GM18505 (cell line): ENCODE data around the gene TSNAX.
"Not testable (repeated sequence)": the region's sequence is repeated elsewhere in the genome, so short reads cannot be mapped to it uniquely, and the experiment has no call there.

ENCODE experiments used
- ATAC-seq: cut with Tn5 transposase; IDR thresholded peaks from one replicate; pipeline ENCODE4 v1.9.1; 2021; ENCODE audit not compliant: unreplicated experiment
- POLR2A ChIP-seq: IDR thresholded peaks from 4 replicates; pipeline ENCODE4 v1.6.1; 2011; ENCODE audit warnings: borderline replicate concordance; ENCODE audit not compliant: insufficient read depth, insufficient read length; ENCODE audit errors: extremely low read depth

The TSNAX gene

GRCh38 chr1:231563247-231563646 lies 34.8 kb downstream of the TSNAX start:
- no peak for ATAC-seq
- no peak for TF ChIP-seq POLR2A

GRCh38 chr1:231564373-231564772 lies 35.9 kb downstream of the TSNAX start:
- TF ChIP-seq POLR2A: no peak
- ATAC-seq: no peak

GRCh38 chr1:231566496-231566895 lies 38.0 kb downstream of the TSNAX start:
- TF ChIP-seq POLR2A: no peak

GRCh38 chr1:231570262-231570661 lies 41.8 kb downstream of the TSNAX start:
- ATAC-seq: not testable (repeated sequence)

More at GRCh38 chr1:231566496-231566895, 38.0 kb downstream of the TSNAX start:
- no peak for ATAC-seq

GRCh38 chr1:231571904-231572303 lies 43.4 kb downstream of the TSNAX start:
- ATAC-seq: no peak
- no peak for TF ChIP-seq POLR2A

GRCh38 chr1:231575472-231575871 lies 47.0 kb downstream of the TSNAX start:
- no peak for ATAC-seq
- no peak for TF ChIP-seq POLR2A

- ATAC-seq: no peak
- no peak for TF ChIP-seq POLR2A
These were observed 48.6 kb downstream of the TSNAX start for GRCh38 chr1:231576804-231577718.

GRCh38 chr1:231580874-231581273 lies 52.4 kb downstream of the TSNAX start:
- no peak for ATAC-seq
- no peak for TF ChIP-seq POLR2A

GRCh38 chr1:231581859-231582258 lies 53.4 kb downstream of the TSNAX start:
- no peak for TF ChIP-seq POLR2A
- ATAC-seq: no peak

- ATAC-seq: no peak
- TF ChIP-seq POLR2A: no peak
These were observed 54.9 kb downstream of the TSNAX start for GRCh38 chr1:231583376-231583775.

- TF ChIP-seq POLR2A: no peak
- ATAC-seq: no peak
These were observed 55.6 kb downstream of the TSNAX start for GRCh38 chr1:231584117-231584516.

GRCh38 chr1:231584921-231585320 lies 56.5 kb downstream of the TSNAX start:
- no peak for ATAC-seq
- TF ChIP-seq POLR2A: no peak

- TF ChIP-seq POLR2A: no peak
- no peak for ATAC-seq
These were observed 62.2 kb downstream of the TSNAX start for GRCh38 chr1:231590453-231591198.

- ATAC-seq: no peak
- no peak for TF ChIP-seq POLR2A
These were observed 63.0 kb downstream of the TSNAX start for GRCh38 chr1:231591466-231591865.
